PC-3 (cell line): Measurements from ENCODE around the gene PLPPR2.

Experiments used
- EZH2 ChIP-seq: fragments of 300-600 bp; sonication (generic); IDR thresholded peaks from one replicate; pipeline ENCODE4 v1.6.1; 2017; ENCODE audit warnings: antibody characterized with exemption, mild to moderate bottlenecking, low read length; ENCODE audit not compliant: unreplicated experiment
- TF ChIP-seq, protein P1 (sequence below): fragments of 300-600 bp; sonication (generic); conservative IDR thresholded peaks from 2 replicates; pipeline ENCODE4 v1.5.1; 2017; ENCODE audit warnings: antibody characterized with exemption, low read depth, mild to moderate bottlenecking, low read length

DNA sequence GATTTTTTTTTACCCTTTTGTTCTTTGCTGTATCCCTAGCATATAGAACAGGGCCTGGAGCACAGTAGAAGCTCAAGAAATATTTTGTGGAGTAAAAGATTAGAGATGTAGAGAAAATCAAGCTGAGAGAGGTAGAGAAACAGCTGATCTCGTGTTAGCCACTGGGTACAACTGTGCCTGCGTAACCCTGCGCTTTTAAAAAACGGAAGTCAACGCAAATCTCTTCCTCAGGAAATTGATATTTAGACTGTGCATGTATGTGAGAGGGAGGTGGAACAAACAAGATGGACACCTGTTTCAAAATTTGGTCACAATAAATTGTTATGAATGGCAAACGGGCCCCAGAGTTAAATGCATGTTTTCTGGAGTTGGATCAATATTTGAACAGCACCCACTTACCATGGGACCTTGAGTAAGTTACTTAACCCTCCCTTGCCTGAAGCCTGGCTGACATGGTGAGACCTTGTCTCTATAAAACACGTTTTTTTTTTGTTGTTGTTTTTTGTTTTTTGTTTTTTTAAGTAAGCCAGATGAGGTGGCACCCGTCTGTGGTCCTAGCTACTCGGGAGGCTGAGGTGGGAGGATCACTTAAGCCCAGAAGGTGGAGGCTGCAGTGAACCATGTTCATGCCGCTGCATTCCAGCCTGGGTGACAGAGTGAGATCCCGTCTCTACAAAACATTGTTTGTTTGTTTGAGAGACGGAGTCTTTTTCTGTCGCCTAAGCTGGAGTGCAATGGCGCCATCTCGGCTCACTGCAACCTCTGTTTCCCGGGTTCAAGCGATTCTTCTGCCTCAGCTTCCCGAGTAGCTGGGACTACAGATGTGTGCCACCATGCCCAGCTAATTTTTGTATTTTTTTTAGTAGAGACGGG is 32.2 kb downstream of the PLPPR2 start:
- TF ChIP-seq, protein P1, sequence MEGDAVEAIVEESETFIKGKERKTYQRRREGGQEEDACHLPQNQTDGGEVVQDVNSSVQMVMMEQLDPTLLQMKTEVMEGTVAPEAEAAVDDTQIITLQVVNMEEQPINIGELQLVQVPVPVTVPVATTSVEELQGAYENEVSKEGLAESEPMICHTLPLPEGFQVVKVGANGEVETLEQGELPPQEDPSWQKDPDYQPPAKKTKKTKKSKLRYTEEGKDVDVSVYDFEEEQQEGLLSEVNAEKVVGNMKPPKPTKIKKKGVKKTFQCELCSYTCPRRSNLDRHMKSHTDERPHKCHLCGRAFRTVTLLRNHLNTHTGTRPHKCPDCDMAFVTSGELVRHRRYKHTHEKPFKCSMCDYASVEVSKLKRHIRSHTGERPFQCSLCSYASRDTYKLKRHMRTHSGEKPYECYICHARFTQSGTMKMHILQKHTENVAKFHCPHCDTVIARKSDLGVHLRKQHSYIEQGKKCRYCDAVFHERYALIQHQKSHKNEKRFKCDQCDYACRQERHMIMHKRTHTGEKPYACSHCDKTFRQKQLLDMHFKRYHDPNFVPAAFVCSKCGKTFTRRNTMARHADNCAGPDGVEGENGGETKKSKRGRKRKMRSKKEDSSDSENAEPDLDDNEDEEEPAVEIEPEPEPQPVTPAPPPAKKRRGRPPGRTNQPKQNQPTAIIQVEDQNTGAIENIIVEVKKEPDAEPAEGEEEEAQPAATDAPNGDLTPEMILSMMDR: no peak
- no peak for TF ChIP-seq EZH2
